ENCODE measurements around the gene FOXJ3. TPM values are rescaled to one million over a fixed set of nuclear protein-coding genes. Genes with fewer than 3 reads are reported as not detected.

Gene FOXJ3
- total RNA-seq, 2 donors from 2014 or later, result 67.3 to 79.4 TPM

GRCh38 chr1:42219627-42220026 lies 115.4 kb downstream of the FOXJ3 start:
- DNase-seq, result no peak
- peaks cover 40% of the 10 kb centered on the region for H3K36me3 ChIP-seq (ENCODE audit: control insufficient read depth, insufficient read depth, low read length)
- no peaks in the 10 kb centered on the region for H3K27me3 ChIP-seq (ENCODE audit: control insufficient read depth, insufficient read depth, low read length, poor library complexity, severe bottlenecking)
- no peak overlapping the region for H3K4me3 Mint-ChIP-seq
- TF ChIP-seq CTCF (conservative IDR thresholded peaks at IDR 0.05), result no peak
- H3K27ac Mint-ChIP-seq, result peak overlapping the region; percentile 26
- H3K36me3 Mint-ChIP-seq (ENCODE audit: low read depth), result peaks cover 24% of the 10 kb centered on the region
- peaks cover 4% of the 10 kb centered on the region for H3K9me3 Mint-ChIP-seq
- H3K9ac ChIP-seq (ENCODE audit: extremely low read depth, low read length, poor library complexity, severe bottlenecking), result no peak overlapping the region
- no peaks in the 10 kb centered on the region for H3K27me3 Mint-ChIP-seq (ENCODE audit: insufficient read depth)
- no peak overlapping the region for H3K27ac ChIP-seq (ENCODE audit: low read depth, low read length)
- H3K4me1 Mint-ChIP-seq, result peaks cover 30% of the 10 kb centered on the region
- no peak overlapping the region for H3K4me3 ChIP-seq (ENCODE audit: low read length)
- peaks cover 15% of the 10 kb centered on the region for H3K9me3 ChIP-seq (ENCODE audit: control insufficient read depth, low read length)
- peaks cover 5% of the 10 kb centered on the region for H3K4me1 ChIP-seq (ENCODE audit: control insufficient read depth, insufficient read depth, low read length)
- 80 to 83% methylated on average over 1 of the region's 1 CpG for WGBS, 2 experiments (ENCODE audit: insufficient coverage in 1 of 2, insufficient read length in 1 of 2)

- Mint-ChIP-seq H3K27ac (no peak overlapping the region), H3K36me3 (ENCODE audit: low read depth) (peaks cover 22% of the 10 kb centered on the region), H3K27me3 (ENCODE audit: insufficient read depth) (no peaks in the 10 kb centered on the region), H3K9me3 (no peaks in the 10 kb centered on the region), H3K4me1 (peaks cover 21% of the 10 kb centered on the region), H3K4me3 (no peak overlapping the region)
- Histone ChIP-seq H3K9me3 (ENCODE audit: control insufficient read depth, low read length) (no peaks in the 10 kb centered on the region), H3K27me3 (ENCODE audit: control insufficient read depth, insufficient read depth, low read length, poor library complexity, severe bottlenecking) (no peaks in the 10 kb centered on the region), H3K9ac (ENCODE audit: extremely low read depth, low read length, poor library complexity, severe bottlenecking) (no peak overlapping the region), H3K4me3 (ENCODE audit: low read length) (no peak overlapping the region), H3K27ac (ENCODE audit: low read depth, low read length) (no peak overlapping the region), H3K36me3 (ENCODE audit: control insufficient read depth, insufficient read depth, low read length) (peaks cover 35% of the 10 kb centered on the region), H3K4me1 (ENCODE audit: control insufficient read depth, insufficient read depth, low read length) (no peaks in the 10 kb centered on the region)
- DNase-seq, result no peak
- TF ChIP-seq CTCF (conservative IDR thresholded peaks at IDR 0.05), result no peak
- WGBS, 2 experiments (ENCODE audit: insufficient coverage in 1 of 2, insufficient read length in 1 of 2), result 78% methylated on average over 1 of the region's 1 CpG; no CpG with 5 or more reads in 1 of the 2 experiments
Observed at GRCh38 chr1:42214447-42214871, 120.6 kb downstream of the FOXJ3 start.

GRCh38 chr1:42211224-42211623 lies 123.8 kb downstream of the FOXJ3 start:
- H3K9ac ChIP-seq (ENCODE audit: extremely low read depth, low read length, poor library complexity, severe bottlenecking), result no peak overlapping the region
- H3K27me3 ChIP-seq (ENCODE audit: control insufficient read depth, insufficient read depth, low read length, poor library complexity, severe bottlenecking), result no peaks in the 10 kb centered on the region
- Mint-ChIP-seq H3K4me1 (peaks cover 13% of the 10 kb centered on the region), H3K9me3 (no peaks in the 10 kb centered on the region), H3K4me3 (no peak overlapping the region), H3K27ac (no peak overlapping the region), H3K36me3 (ENCODE audit: low read depth) (peaks cover 40% of the 10 kb centered on the region), H3K27me3 (ENCODE audit: insufficient read depth) (no peaks in the 10 kb centered on the region)
- H3K4me1 ChIP-seq (ENCODE audit: control insufficient read depth, insufficient read depth, low read length), result no peaks in the 10 kb centered on the region
- H3K36me3 ChIP-seq (ENCODE audit: control insufficient read depth, insufficient read depth, low read length), result peaks cover 27% of the 10 kb centered on the region
- H3K9me3 ChIP-seq (ENCODE audit: control insufficient read depth, low read length), result no peaks in the 10 kb centered on the region
- H3K27ac ChIP-seq (ENCODE audit: low read depth, low read length), result no peak overlapping the region
- no peak for DNase-seq
- WGBS, 2 experiments (ENCODE audit: insufficient coverage in 1 of 2, insufficient read length in 1 of 2), result 94% methylated on average over 2 of the region's 2 CpGs; no CpG with 5 or more reads in 1 of the 2 experiments
- no peak overlapping the region for H3K4me3 ChIP-seq (ENCODE audit: low read length)
- no peak for TF ChIP-seq CTCF (conservative IDR thresholded peaks at IDR 0.05)

All from endodermal cell (in vitro differentiated cells).